ENCODE results near the gene TGFB2. TPM values are rescaled to one million over a fixed set of nuclear protein-coding genes. Genes with fewer than 3 reads are reported as not detected.

The TGFB2 gene
- total RNA-seq, 1 experiment from 2014 or later = not detected

- no peak overlapping the region for H3K18ac ChIP-seq (ENCODE audit: insufficient read length, low read depth, low read length)
- peaks cover 25 to 31% of the 10 kb centered on the region in 2 experiments for H3K4me1 Mint-ChIP-seq
Measured at GRCh38 chr1:218349348-218350034, 4.4 kb downstream of the TGFB2 start.

More at GRCh38 chr1:218349348-218350034, 4.4 kb downstream of the TGFB2 start:
- Mint-ChIP-seq H3K9me3 (no peaks in the 10 kb centered on the region), H3K27me3 (ENCODE audit: low read depth) (no peaks in the 10 kb centered on the region; the same call in 1 of the 2 replicates), H3K36me3 (ENCODE audit: insufficient read depth in 1 of 3, low read depth in 3 of 3) (peaks cover 0 to 1% (median 0%) of the 10 kb centered on the region in 3 experiments; a peak in 1 of 7 replicates), H3K4me3 (no peak overlapping the region), H3K27ac (no peak overlapping the region)
- no peak overlapping the region for H2AFZ ChIP-seq (ENCODE audit: low read length)
- H4K5ac ChIP-seq (ENCODE audit: insufficient read length, low read depth, low read length) = no peak overlapping the region
- H2BK15ac ChIP-seq (ENCODE audit: low read depth, low read length) = no peak overlapping the region
- H2BK12ac ChIP-seq (ENCODE audit: insufficient read length, low read depth, low read length) = no peak overlapping the region
- no peak overlapping the region for H3K56ac ChIP-seq (ENCODE audit: insufficient read length, low read depth, low read length)
- WGBS (ENCODE audit: extremely low coverage, insufficient read length, low lambda C conversion rate) = no CpG with 5 or more reads among the region's 5 CpGs
- H3K9me3 ChIP-seq (ENCODE audit: control insufficient read depth, low read depth, low read length) = no peaks in the 10 kb centered on the region
- no peak overlapping the region for H2BK5ac ChIP-seq (ENCODE audit: insufficient read length, low read length)
- TF ChIP-seq CTCF (conservative IDR thresholded peaks at IDR 0.05) = no peak
- H3K4ac ChIP-seq (ENCODE audit: low read depth, low read length) = no peak overlapping the region
- no peaks in the 10 kb centered on the region for H3K79me1 ChIP-seq (ENCODE audit: insufficient read depth, low read depth, low read length, poor library complexity, severe bottlenecking)
- no peaks in the 10 kb centered on the region for H3K4me1 ChIP-seq (ENCODE audit: insufficient read depth, low read length)
- H2AK5ac ChIP-seq (ENCODE audit: insufficient read length, low read length) = no peak overlapping the region
- H3K9ac ChIP-seq (ENCODE audit: extremely low read depth, insufficient read length, low read length) = no peak overlapping the region
- no peaks in the 10 kb centered on the region for H4K20me1 ChIP-seq (ENCODE audit: control insufficient read depth, insufficient read depth, insufficient read length)
- DNase-seq = no peak
- no peak overlapping the region for H3K14ac ChIP-seq (ENCODE audit: insufficient read depth, low read length)
- no peak overlapping the region for H3K23ac ChIP-seq (ENCODE audit: insufficient read length, low read depth, low read length)
- no peak overlapping the region for H4K8ac ChIP-seq (replicated peaks; ENCODE audit: insufficient read length, low read depth, low read length)
- peaks cover 20% of the 10 kb centered on the region for H3K23me2 ChIP-seq (ENCODE audit: insufficient read length, low read depth, low read length, poor library complexity, severe bottlenecking)
- no peaks in the 10 kb centered on the region for H3K79me2 ChIP-seq (ENCODE audit: insufficient read depth, low read length)
- no peak overlapping the region for H3T11ph ChIP-seq (ENCODE audit: low read length)
- H3K27me3 ChIP-seq (ENCODE audit: insufficient read depth, low read length) = no peaks in the 10 kb centered on the region; the same call in 1 of the 2 replicates
- H2BK20ac ChIP-seq (ENCODE audit: low read depth, low read length, poor library complexity, severe bottlenecking) = no peak overlapping the region
- H3K27ac ChIP-seq (ENCODE audit: insufficient read length, low read depth, low read length) = no peak overlapping the region
- no peak overlapping the region for H2BK120ac ChIP-seq (ENCODE audit: low read depth, low read length, poor library complexity, severe bottlenecking)
- H4K91ac ChIP-seq (ENCODE audit: insufficient read length, low read depth, low read length) = no peak overlapping the region
- H3K4me2 ChIP-seq (ENCODE audit: insufficient read depth, insufficient read length, low read length) = no peak overlapping the region
